Cardiac muscle cell (in vitro differentiated cells and primary cell): ENCODE results near the gene DONSON. TPM values are rescaled to one million over a fixed set of nuclear protein-coding genes. Genes with fewer than 3 reads are reported as not detected.

Source experiments
- DNase-seq, 2 donors: peaks; one replicate each; pipeline versions ENCODE4 v3.0.0 to v3.0.0-alpha.2; 2010 to 2017; ENCODE audit warnings: low read depth in 1 of 2, low spot score in 1 of 2
- H3K27ac ChIP-seq: fragments of 200-600 bp; sonication (generic); 2 replicates; pipeline ENCODE4 v1.5.1; 2016
- H3K27me3 ChIP-seq: fragments of 200-600 bp; sonication (generic); 2 replicates; pipeline ENCODE4 v1.6.0; 2016; ENCODE audit warnings: control low read depth
- H3K36me3 ChIP-seq: fragments of 200-600 bp; sonication (generic); 2 replicates; pipeline ENCODE4 v1.5.1; 2016; ENCODE audit warnings: control low read depth
- H3K4me1 ChIP-seq: fragments of 200-600 bp; sonication (generic); 2 replicates; pipeline ENCODE4 v1.8.1; 2017; ENCODE audit warnings: low read depth, mild to moderate bottlenecking, mixed run types
- H3K4me3 ChIP-seq: fragments of 200-600 bp; sonication (generic); 2 replicates; pipeline ENCODE4 v1.5.1; 2016; ENCODE audit warnings: mild to moderate bottlenecking
- H3K9me3 ChIP-seq: fragments of 200-600 bp; sonication (generic); 2 replicates; pipeline ENCODE4 v1.5.1; 2017; ENCODE audit warnings: low read depth, mild to moderate bottlenecking, control low read depth
- polyA plus RNA-seq: library from polyadenylated mRNA; unstranded; fragments of >200 nt; fragmentation: Nextera tagmentation; extraction: Ambion mirVana; gene quantifications from 2 replicates; pipeline ENCODE4 v1.2.1, GENCODE V29; 2016
- total RNA-seq: library from RNA; depleted of rRNA; stranded (reverse); fragments of >200 nt; gene quantifications from 2 replicates; pipeline ENCODE4 v1.2.3, GENCODE V29; 2016
- TF ChIP-seq, protein P1 (sequence below): IDR thresholded peaks from 2 replicates; pipeline ENCODE4 v1.5.1; 2012; ENCODE audit warnings: low read depth, mild to moderate bottlenecking, low read length

Gene DONSON
- total and polyA plus RNA-seq, 2 experiments from 2014 or later: 25.2 to 38.5 TPM

DNA sequence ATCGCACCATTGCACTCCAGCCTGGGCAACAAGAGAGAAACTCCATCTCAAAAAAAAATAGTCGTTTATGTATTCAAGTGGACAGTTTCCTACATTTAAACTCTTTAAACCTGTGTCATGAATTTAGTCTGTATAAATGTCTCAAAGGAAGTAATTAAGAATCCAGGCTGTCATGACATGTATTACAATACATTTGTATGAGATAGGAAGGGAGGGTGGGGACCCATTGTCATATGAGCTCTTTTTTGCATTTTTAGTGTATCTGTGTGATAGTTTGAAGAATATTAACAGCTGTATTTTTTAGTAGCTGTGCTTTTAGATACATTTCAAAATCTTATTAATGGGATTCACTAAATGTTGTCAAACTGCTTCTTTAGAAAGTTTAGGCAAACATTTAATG, 20.0 kb downstream of the DONSON start:
- Histone ChIP-seq H3K27ac (no peak overlapping the region), H3K4me3 (no peak overlapping the region), H3K27me3 (no peaks in the 10 kb centered on the region), H3K36me3 (peaks cover 65% of the 10 kb centered on the region), H3K4me1 (no peaks in the 10 kb centered on the region), H3K9me3 (no peaks in the 10 kb centered on the region)
- DNase-seq: no peak
- TF ChIP-seq, protein P1, sequence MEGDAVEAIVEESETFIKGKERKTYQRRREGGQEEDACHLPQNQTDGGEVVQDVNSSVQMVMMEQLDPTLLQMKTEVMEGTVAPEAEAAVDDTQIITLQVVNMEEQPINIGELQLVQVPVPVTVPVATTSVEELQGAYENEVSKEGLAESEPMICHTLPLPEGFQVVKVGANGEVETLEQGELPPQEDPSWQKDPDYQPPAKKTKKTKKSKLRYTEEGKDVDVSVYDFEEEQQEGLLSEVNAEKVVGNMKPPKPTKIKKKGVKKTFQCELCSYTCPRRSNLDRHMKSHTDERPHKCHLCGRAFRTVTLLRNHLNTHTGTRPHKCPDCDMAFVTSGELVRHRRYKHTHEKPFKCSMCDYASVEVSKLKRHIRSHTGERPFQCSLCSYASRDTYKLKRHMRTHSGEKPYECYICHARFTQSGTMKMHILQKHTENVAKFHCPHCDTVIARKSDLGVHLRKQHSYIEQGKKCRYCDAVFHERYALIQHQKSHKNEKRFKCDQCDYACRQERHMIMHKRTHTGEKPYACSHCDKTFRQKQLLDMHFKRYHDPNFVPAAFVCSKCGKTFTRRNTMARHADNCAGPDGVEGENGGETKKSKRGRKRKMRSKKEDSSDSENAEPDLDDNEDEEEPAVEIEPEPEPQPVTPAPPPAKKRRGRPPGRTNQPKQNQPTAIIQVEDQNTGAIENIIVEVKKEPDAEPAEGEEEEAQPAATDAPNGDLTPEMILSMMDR: no peak

- H3K4me1 ChIP-seq: no peaks in the 10 kb centered on the region
- no peaks in the 10 kb centered on the region for H3K27me3 ChIP-seq
- TF ChIP-seq, protein P1: no peak
- H3K4me3 ChIP-seq: no peak overlapping the region
- no peak for DNase-seq
- peaks cover 64% of the 10 kb centered on the region for H3K36me3 ChIP-seq
- no peak overlapping the region for H3K27ac ChIP-seq
- H3K9me3 ChIP-seq: no peaks in the 10 kb centered on the region
These were observed 20.6 kb downstream of the DONSON start for GRCh38 chr21:33567914-33568313.

- Histone ChIP-seq H3K27me3 (no peaks in the 10 kb centered on the region), H3K4me3 (no peak overlapping the region), H3K9me3 (no peaks in the 10 kb centered on the region), H3K36me3 (peaks cover 69% of the 10 kb centered on the region), H3K27ac (no peak overlapping the region), H3K4me1 (no peaks in the 10 kb centered on the region)
- DNase-seq: no peak
- TF ChIP-seq, protein P1: no peak
These were observed 22.0 kb downstream of the DONSON start for GRCh38 chr21:33566514-33566913.

GRCh38 chr21:33562389-33562788, 26.1 kb downstream of the DONSON start:
- Histone ChIP-seq H3K27ac (no peak overlapping the region), H3K36me3 (peaks cover 73% of the 10 kb centered on the region)
- TF ChIP-seq, protein P1: no peak

GRCh38 chr21:33561373-33561772, 27.1 kb downstream of the DONSON start:
- Histone ChIP-seq H3K27me3 (no peaks in the 10 kb centered on the region), H3K4me3 (no peak overlapping the region), H3K9me3 (no peaks in the 10 kb centered on the region), H3K27ac (peak overlapping the region; percentile 12), H3K4me1 (no peaks in the 10 kb centered on the region), H3K36me3 (peaks cover 71% of the 10 kb centered on the region)
- DNase-seq: peak in 1 of 2 donors; percentile 34
- TF ChIP-seq, protein P1: no peak

More at GRCh38 chr21:33562389-33562788, 26.1 kb downstream of the DONSON start:
- H3K4me3 ChIP-seq: no peak overlapping the region
- H3K27me3 ChIP-seq: no peaks in the 10 kb centered on the region
- H3K9me3 ChIP-seq: no peaks in the 10 kb centered on the region
- no peak for DNase-seq
- no peaks in the 10 kb centered on the region for H3K4me1 ChIP-seq

- Histone ChIP-seq H3K36me3 (peaks cover 75% of the 10 kb centered on the region), H3K4me1 (no peaks in the 10 kb centered on the region)
- DNase-seq: no peak
These were observed 27.5 kb downstream of the DONSON start for GRCh38 chr21:33560965-33561364.

More at GRCh38 chr21:33560965-33561364, 27.5 kb downstream of the DONSON start:
- Histone ChIP-seq H3K9me3 (no peaks in the 10 kb centered on the region), H3K4me3 (no peak overlapping the region), H3K27ac (peak overlapping the region; percentile 12), H3K27me3 (no peaks in the 10 kb centered on the region)
- TF ChIP-seq, protein P1: no peak
